H1 (cell line): ENCODE measurements around the gene CST9L. TPM values are rescaled to one million over a fixed set of nuclear protein-coding genes. Genes with fewer than 3 reads are reported as not detected.
A peak's percentile ranks its signal among the peaks of the same experiment; 100 is the strongest.

Experiments
- CTCF ChIA-PET: fragments of 300-600 bp; sonication (Branson Sonifier 250); formaldehyde crosslinking; loops from one replicate; lab custom pipeline; 2021; ENCODE audit not compliant: partially characterized antibody; lab: Charles Lee
- POLR2A ChIA-PET: fragments of 300-600 bp; sonication (Branson Sonifier 250); formaldehyde crosslinking; loops from one replicate; lab custom pipeline; 2021; ENCODE audit warnings: inconsistent platforms; ENCODE audit not compliant: partially characterized antibody; lab: Charles Lee
- DNase-seq, 2 experiments: peaks; one replicate each; pipeline versions ENCODE4 v3.0.0 to v3.0.0-alpha.2; 2010 to 2022; ENCODE audit warnings: low spot score in 2 of 2, low read depth in 1 of 2, mixed read lengths in 1 of 2
- FAIRE-seq: peaks from 2 replicates; lab custom pipeline; 2011; peaks lifted over from hg19 to GRCh38; lab: Jason Lieb, UNC
- H2AFZ ChIP-seq: 2 replicates; pipeline ENCODE4 v1.8.1; 2012; ENCODE audit warnings: low read length, inconsistent platforms
- H2AK5ac ChIP-seq: 2 replicates; pipeline ENCODE4 v1.6.1; 2013; ENCODE audit warnings: low read depth, low read length
- H2BK120ac ChIP-seq: replicated peaks from 2 replicates; pipeline ENCODE3; 2013; ENCODE audit warnings: low read depth, low read length, inconsistent platforms
- H2BK12ac ChIP-seq: 2 replicates; pipeline ENCODE4 v1.6.1; 2013; ENCODE audit warnings: low read depth, low read length
- H2BK15ac ChIP-seq: 2 replicates; pipeline ENCODE4 v1.6.1; 2013; ENCODE audit warnings: low read length
- H2BK20ac ChIP-seq: 2 replicates; pipeline ENCODE4 v1.6.1; 2013; ENCODE audit warnings: low read length
- H2BK5ac ChIP-seq: 2 replicates; pipeline ENCODE4 v1.6.1; 2013; ENCODE audit warnings: low read depth, low read length
- H3K14ac ChIP-seq: 2 replicates; pipeline ENCODE4 v1.6.1; 2013; ENCODE audit warnings: inconsistent platforms; ENCODE audit not compliant: insufficient read length
- H3K18ac ChIP-seq: 2 replicates; pipeline ENCODE4 v1.6.1; 2013; ENCODE audit warnings: low read length; ENCODE audit errors: extremely low read depth
- H3K23ac ChIP-seq: 2 replicates; pipeline ENCODE4 v1.6.1; 2013; ENCODE audit warnings: inconsistent platforms; ENCODE audit not compliant: insufficient read length
- H3K23me2 ChIP-seq: 2 replicates; pipeline ENCODE4 v1.6.1; 2013; ENCODE audit warnings: low read depth, low read length
- H3K27ac ChIP-seq: 2 replicates; pipeline ENCODE4 v1.6.1; 2011; ENCODE audit warnings: low read depth, low read length, inconsistent platforms
- H3K27me3 ChIP-seq, 4 experiments: replicated peaks in 1 of 4; 1 replicate in 1 of 4; 2 replicates in 3 of 4; pipeline versions ENCODE4 v1.6.1 to v1.8.1; 2011 to 2013; ENCODE audit warnings: low read length in 3 of 4, mild to moderate bottlenecking in 3 of 4, inconsistent platforms in 2 of 4, mixed read lengths in 2 of 4, moderate library complexity in 1 of 4; ENCODE audit not compliant: control insufficient read depth in 3 of 4, insufficient read depth in 3 of 4; ENCODE audit errors: extremely low read depth in 1 of 4
- H3K36me3 ChIP-seq, 4 experiments: 2 replicates each; pipeline versions ENCODE4 v1.6.1 to v1.8.1; 2011 to 2013; ENCODE audit warnings: mild to moderate bottlenecking in 4 of 4, low read length in 3 of 4, moderate library complexity in 2 of 4, control low read depth in 1 of 4, inconsistent platforms in 1 of 4; ENCODE audit not compliant: insufficient read depth in 4 of 4, control insufficient read depth in 2 of 4
- H3K4ac ChIP-seq: replicated peaks from 2 replicates; pipeline ENCODE3; 2013; ENCODE audit warnings: low read length, low read depth, mixed read lengths, inconsistent platforms; ENCODE audit not compliant: insufficient read length
- H3K4me1 ChIP-seq, 4 experiments: replicated peaks in 1 of 4; 1 replicate in 1 of 4; 2 replicates in 3 of 4; pipeline versions ENCODE4 v1.6.1 to v1.8.1; 2011 to 2013; ENCODE audit warnings: low read length in 3 of 4, inconsistent platforms in 2 of 4, mixed read lengths in 1 of 4; ENCODE audit not compliant: insufficient read depth in 4 of 4, control insufficient read depth in 3 of 4
- H3K4me2 ChIP-seq, 2 experiments: 2 replicates each; pipeline versions ENCODE4 v1.6.1 to v1.8.1; 2011 to 2013; ENCODE audit warnings: low read depth in 2 of 2, low read length in 2 of 2, control low read depth in 1 of 2, inconsistent platforms in 1 of 2, mild to moderate bottlenecking in 1 of 2; ENCODE audit not compliant: insufficient read depth in 1 of 2
- H3K4me3 ChIP-seq, 4 experiments: fragments of 200-600, 300-600 bp in 1 of 4; sonication (generic), shearing (Covaris generic), sonication (Bioruptor Twin) in 1 of 4; 2 replicates each; pipeline versions ENCODE4 v1.5.1 to v1.8.1; 2011 to 2016; ENCODE audit warnings: low read length in 4 of 4, low read depth in 3 of 4, control low read depth in 2 of 4, inconsistent platforms in 2 of 4, mild to moderate bottlenecking in 2 of 4, mixed read lengths in 1 of 4, moderate library complexity in 1 of 4; ENCODE audit not compliant: insufficient read depth in 2 of 4; ENCODE audit errors: extremely low read depth in 1 of 4
- H3K56ac ChIP-seq: replicated peaks from 2 replicates; pipeline ENCODE3; 2013; ENCODE audit warnings: low read depth, mild to moderate bottlenecking, mixed read lengths, low read length, inconsistent platforms; ENCODE audit not compliant: insufficient read length
- H3K79me1 ChIP-seq: 2 replicates; pipeline ENCODE4 v1.6.1; 2013; ENCODE audit warnings: low read depth, low read length, control low read depth
- H3K79me2 ChIP-seq, 2 experiments: 2 replicates each; pipeline versions ENCODE4 v1.6.1 to v1.8.1; 2012 to 2013; ENCODE audit warnings: low read length in 2 of 2, mild to moderate bottlenecking in 2 of 2, inconsistent platforms in 1 of 2; ENCODE audit not compliant: insufficient read depth in 2 of 2, control insufficient read depth in 1 of 2
- H3K9ac ChIP-seq, 4 experiments: replicated peaks in 1 of 4; 1 replicate in 1 of 4; 2 replicates in 3 of 4; pipeline versions ENCODE4 v1.6.1 to v1.8.1; 2011 to 2013; ENCODE audit warnings: low read depth in 3 of 4, low read length in 3 of 4, control low read depth in 2 of 4, mild to moderate bottlenecking in 2 of 4, moderate library complexity in 2 of 4, inconsistent platforms in 1 of 4; ENCODE audit errors: extremely low read depth in 1 of 4
- H3K9me3 ChIP-seq, 2 experiments: 2 replicates each; pipeline versions ENCODE4 v1.6.1 to v1.8.1; 2012 to 2013; ENCODE audit warnings: mild to moderate bottlenecking in 2 of 2, moderate library complexity in 2 of 2, control low read depth in 1 of 2, inconsistent platforms in 1 of 2, low read depth in 1 of 2, low read length in 1 of 2, mixed read lengths in 1 of 2; ENCODE audit not compliant: insufficient read depth in 2 of 2
- H4K20me1 ChIP-seq, 2 experiments: replicated peaks in 1 of 2; 2 replicates each; pipeline versions ENCODE3 to v1.8.1; 2011 to 2013; ENCODE audit warnings: inconsistent platforms in 2 of 2, low read length in 2 of 2, mild to moderate bottlenecking in 1 of 2; ENCODE audit not compliant: insufficient read depth in 2 of 2, control insufficient read depth in 1 of 2
- H4K5ac ChIP-seq: 2 replicates; pipeline ENCODE4 v1.6.1; 2013; ENCODE audit warnings: low read length, low read depth, mixed read lengths, inconsistent platforms; ENCODE audit not compliant: insufficient read length
- H4K8ac ChIP-seq: 2 replicates; pipeline ENCODE4 v1.8.0; 2013; ENCODE audit warnings: mild to moderate bottlenecking, moderate library complexity, low read length, inconsistent platforms; ENCODE audit not compliant: insufficient read depth; ENCODE audit errors: extremely low read depth
- H4K91ac ChIP-seq: replicated peaks from 2 replicates; pipeline ENCODE3; 2013; ENCODE audit warnings: low read length, mixed read lengths, inconsistent platforms; ENCODE audit not compliant: insufficient read length
- BACH1 ChIP-seq: IDR thresholded peaks from 2 replicates; pipeline ENCODE4 v1.6.1; 2012; ENCODE audit warnings: low read length, improper control_type of control experiment
- CHD1 ChIP-seq: IDR thresholded peaks from 2 replicates; pipeline ENCODE4 v1.6.1; 2012; ENCODE audit warnings: low read depth, low read length, improper control_type of control experiment
- SP1 ChIP-seq: IDR thresholded peaks from 2 replicates; pipeline ENCODE4 v1.6.1; 2011; ENCODE audit warnings: low read depth, low read length
- WGBS, 2 experiments: shearing (Covaris generic) in 1 of 2; methylation state at CpG; one replicate each; pipeline versions ENCODE4 v1.1.6 to v1.1.7; 2013 to 2015; ENCODE audit warnings: low lambda C conversion rate in 2 of 2, mixed read lengths in 2 of 2, inconsistent platforms in 1 of 2, low coverage in 1 of 2, missing lambda C conversion rate in 1 of 2; ENCODE audit not compliant: insufficient replicate concordance in 2 of 2, insufficient coverage in 1 of 2, insufficient read length in 1 of 2; ENCODE audit errors: extremely low coverage in 1 of 2, missing lambda C conversion rate in 1 of 2; 5-methylcytosine and 5-hydroxymethylcytosine counted together
- polyA plus RNA-seq, 7 experiments: library from polyadenylated mRNA; depleted of rRNA in 3 of 7; stranded (reverse) in 5 of 7; unstranded in 2 of 7; fragments of >200 nt in 5 of 7; fragments of 200-250 nt in 2 of 7; gene quantifications; 1 replicate in 5 of 7; 2 replicates in 1 of 7; 4 replicates in 1 of 7; pipeline versions ENCODE4 v1.2.1 to v1.2.3, GENCODE V29; 2011 to 2013; ENCODE audit warnings: missing spikeins in 2 of 7, mixed read lengths in 2 of 7
- total RNA-seq: library from RNA; stranded (reverse); fragmentation: NEBNext Ultra II Directional; extraction: Animal tissue kit (Norgen Biotek cat#: 25700); gene quantifications from 2 replicates; pipeline ENCODE4 v1.2.1, GENCODE V29; 2021

Gene CST9L
- total and polyA plus RNA-seq, 2 of the 8 experiments (the other 6 are each of a cell fraction or from before 2014, with no cell fraction given): not detected

DNA sequence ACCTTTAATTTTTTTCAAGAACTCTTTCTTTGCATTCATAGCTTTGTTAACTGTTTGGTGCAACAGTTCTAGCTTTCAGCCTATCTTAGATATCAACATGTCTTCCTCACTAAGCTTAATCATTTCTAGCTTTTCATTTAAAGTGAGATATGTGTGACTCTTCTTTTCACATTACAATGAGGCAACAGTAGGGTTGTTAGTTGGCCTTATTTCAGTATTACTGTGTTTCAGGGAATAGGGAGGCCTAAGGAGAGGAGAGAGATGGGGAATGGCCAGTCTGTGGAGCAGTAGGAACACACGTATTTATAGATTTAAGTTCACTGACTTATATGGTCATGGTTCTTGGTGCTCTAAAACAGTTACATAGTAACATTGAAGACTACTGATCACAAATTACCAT lies 35.8 kb downstream of the CST9L start:
- Histone ChIP-seq H3K23me2 (no peaks in the 10 kb centered on the region), H3K4me1 (peaks cover under 1 to 23% (median 11%) of the 10 kb centered on the region in 4 experiments; a peak in 6 of 7 replicates), H2BK12ac (no peak overlapping the region), H3K27me3 (peaks cover 0 to 4% (median 0%) of the 10 kb centered on the region in 4 experiments; a peak in 2 of 7 replicates), H3K79me2 (no peaks in the 10 kb centered on the region), H3K79me1 (no peaks in the 10 kb centered on the region), H4K5ac (no peak overlapping the region), H2BK15ac (no peak overlapping the region), H2BK120ac (no peak overlapping the region), H2AFZ (no peak overlapping the region), H4K91ac (no peak overlapping the region), H3K9ac (no peak overlapping the region), H3K4me2 (peak overlapping the region; percentile 10 to 51; a peak in 1 of 4 replicates), H2BK20ac (no peak overlapping the region), H4K8ac (no peak overlapping the region), H3K14ac (no peak overlapping the region), H3K4me3 (peak overlapping the region in 1 of 4 experiments; percentile 34; a peak in 1 of 8 replicates), H3K27ac (no peak overlapping the region), H4K20me1 (no peaks in the 10 kb centered on the region), H3K4ac (no peak overlapping the region), H2AK5ac (no peak overlapping the region), H3K23ac (no peak overlapping the region), H3K18ac (no peak overlapping the region), H2BK5ac (peak overlapping the region; percentile 48; the same call in 1 of the 2 replicates), H3K9me3 (no peaks in the 10 kb centered on the region), H3K56ac (no peak overlapping the region), H3K36me3 (no peaks in the 10 kb centered on the region)
- DNase-seq (no peak), FAIRE-seq (peak; percentile 45)
- ChIA-PET CTCF (interaction anchor here (0.6 to 1.2 kb wide), 7 partner anchors 12 to 87 kb away, joined by 3 to 4 read pairs (median 3); no protein-coding TSS in a partner anchor), POLR2A (interaction anchor here (1.3 to 2.0 kb wide), 2 partner anchors 9 to 14 kb away, joined by 3 to 4 read pairs; no protein-coding TSS in a partner anchor)
- TF ChIP-seq CHD1: no peak
- TF ChIP-seq BACH1: no peak
- no peak for TF ChIP-seq SP1
- 63% methylated on average over 1 of the region's 1 CpG; no CpG with 5 or more reads in 1 of the 2 experiments for WGBS, 2 experiments
